NCI-H2029 (cell line): ENCODE results near the gene RPL39.
"Not testable (repeated sequence)": the region's sequence is repeated elsewhere in the genome, so short reads cannot be mapped to it uniquely, and the experiment has no call there.

Experiments
- DNase-seq: peaks from one replicate; lab custom pipeline; 2025; lab: John Stamatoyannopoulos, UW

RPL39 gene

GRCh38 chrX:119763181-119763580, 28.2 kb downstream of the RPL39 start:
- DNase-seq, result no peak

GRCh38 chrX:119762718-119763117, 28.7 kb downstream of the RPL39 start:
- no peak for DNase-seq

DNA sequence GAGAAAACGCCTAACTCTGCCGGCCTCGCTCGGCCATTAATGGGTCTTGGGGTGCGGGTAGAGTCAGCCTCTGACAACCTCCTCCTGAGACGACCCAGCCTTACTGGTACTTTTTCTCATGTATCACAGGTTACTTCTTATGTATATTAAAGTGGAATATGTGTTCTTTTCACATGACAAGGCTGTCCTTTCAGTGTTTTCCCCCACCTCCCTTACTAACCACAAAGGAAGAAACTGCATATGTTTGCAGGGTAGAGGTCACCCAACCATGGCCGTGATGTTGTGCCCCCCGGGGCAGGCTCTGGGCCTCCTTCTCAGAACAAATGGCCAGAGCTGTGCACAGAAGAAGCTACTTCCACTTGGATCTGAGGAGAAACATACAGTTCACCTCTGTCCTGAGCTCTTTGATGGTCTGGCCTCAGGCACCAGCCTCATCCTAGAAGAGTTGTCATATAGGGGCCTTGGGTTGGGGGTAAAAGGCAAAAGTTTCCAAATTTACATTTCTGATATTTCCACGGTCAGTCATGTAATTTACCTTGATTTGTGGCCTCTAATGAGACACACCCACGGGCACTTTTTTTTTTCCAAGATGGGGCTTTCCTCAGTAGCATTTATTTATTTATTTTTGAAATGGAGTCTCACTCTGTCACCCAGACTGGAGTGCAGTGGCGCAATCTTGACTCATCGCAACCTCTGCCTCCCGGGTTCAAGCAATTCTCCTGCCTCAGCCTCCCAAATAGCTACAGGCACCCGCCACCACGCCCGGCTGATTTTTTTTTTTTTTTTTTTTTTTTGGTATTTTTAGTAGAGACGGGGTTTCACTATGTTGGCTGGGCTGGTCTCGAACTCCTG, 31.2 kb downstream of the RPL39 start:
- DNase-seq, result no peak

DNA sequence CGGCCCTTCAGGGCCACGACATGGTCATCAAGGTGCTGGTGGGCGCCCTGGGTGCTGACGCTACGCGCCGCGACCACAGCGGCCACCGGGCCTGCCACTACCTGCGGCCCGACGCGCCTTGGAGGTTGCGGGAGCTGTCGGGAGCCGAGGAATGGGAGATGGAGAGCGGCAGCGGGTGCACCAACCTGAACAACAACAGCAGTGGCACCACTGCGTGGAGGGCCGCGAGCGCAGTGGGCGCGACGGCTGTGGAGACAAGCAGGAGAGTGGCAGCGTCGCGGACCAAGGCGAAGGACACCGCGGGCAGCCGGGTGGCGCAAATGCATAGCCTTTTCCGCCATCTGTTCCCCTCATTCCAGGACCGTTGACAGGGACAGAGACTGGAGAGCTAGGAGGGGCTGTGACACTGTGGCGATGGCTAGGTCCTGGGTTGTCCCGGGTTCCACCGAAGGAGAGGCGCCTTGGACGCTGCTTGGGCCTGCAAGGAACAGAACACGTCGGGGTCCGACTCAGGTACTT, 32.1 kb downstream of the RPL39 start:
- no peak for DNase-seq

GRCh38 chrX:119758731-119759247, 32.6 kb downstream of the RPL39 start:
- DNase-seq, result no peak

GRCh38 chrX:119757979-119758730, 33.3 kb downstream of the RPL39 start, which contains the start of gene SOWAHD:
Gene SOWAHD (plus strand): TSS chrX:119758588. CDS start chrX:119758668, 80 bp downstream.
- no peak for DNase-seq

DNA sequence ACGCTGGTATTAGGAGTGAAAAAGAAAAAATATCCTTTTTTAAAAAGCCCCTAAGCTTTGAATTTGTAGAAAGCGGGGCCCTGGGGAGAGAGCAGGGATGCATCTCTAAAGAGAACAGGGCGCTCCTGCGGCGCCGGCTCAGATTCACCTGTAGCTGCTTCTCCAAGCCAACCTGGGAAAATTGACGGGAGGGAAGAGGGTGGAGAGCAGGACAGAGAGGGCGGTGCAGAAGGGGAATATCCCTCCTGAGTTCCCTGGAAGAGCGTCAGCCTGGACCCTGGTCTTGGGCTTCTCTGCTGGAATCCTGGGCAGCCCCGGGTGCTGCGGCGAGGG, 33.8 kb downstream of the RPL39 start:
- no peak for DNase-seq

- DNase-seq, result no peak
These were observed 34.3 kb downstream of the RPL39 start for GRCh38 chrX:119756926-119757635.

DNA sequence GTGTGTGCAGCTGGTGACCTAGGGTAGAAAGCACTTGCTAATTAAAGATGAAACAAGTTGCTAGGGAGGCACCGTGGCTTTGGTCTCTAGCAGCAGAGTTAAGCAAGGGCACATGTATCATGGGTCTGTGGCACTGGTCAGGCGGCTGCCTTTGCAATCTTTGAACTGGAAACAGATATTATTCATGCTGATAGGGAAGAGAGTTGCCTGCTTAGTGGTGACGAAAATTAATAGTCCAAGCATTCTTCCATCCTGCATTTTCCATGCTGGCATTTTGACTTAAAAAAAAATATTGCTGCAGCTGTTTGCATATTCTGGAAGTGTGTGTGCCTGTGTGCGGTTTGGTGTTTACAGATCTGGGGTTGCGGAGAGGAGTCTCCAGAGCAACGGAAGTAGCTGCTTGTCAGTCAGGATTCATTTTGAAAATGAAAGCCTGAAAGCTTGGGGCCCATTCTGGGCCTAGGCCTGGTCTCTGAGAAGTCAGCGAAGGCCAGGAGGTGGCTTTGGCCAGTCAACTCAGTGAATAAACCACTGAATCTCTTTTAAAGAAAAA, 35.4 kb downstream of the RPL39 start:
- no peak for DNase-seq

GRCh38 chrX:119753639-119754257, 37.7 kb downstream of the RPL39 start:
- peak; percentile 49 for DNase-seq

DNA sequence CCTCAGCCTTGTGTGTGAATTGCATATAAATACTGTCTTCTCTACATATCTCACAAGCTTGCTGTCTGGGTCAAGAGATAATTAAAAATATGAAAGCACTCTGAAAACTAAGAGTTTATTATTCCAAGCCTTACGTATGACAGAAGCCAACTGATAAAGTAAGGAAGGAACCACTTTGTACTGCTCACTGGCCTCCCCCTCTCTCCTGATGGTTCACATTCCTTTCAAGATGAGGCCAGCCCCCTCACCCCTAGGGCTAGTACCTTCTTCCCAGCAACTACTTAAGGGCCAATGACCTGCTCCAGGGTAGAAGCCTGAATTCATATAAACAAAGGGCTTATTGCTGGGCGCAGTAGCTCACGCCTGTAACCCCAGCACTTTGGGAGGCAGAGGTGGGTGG, 38.4 kb downstream of the RPL39 start:
- no peak for DNase-seq

- DNase-seq, result not testable (repeated sequence)
These were observed 40.7 kb downstream of the RPL39 start for GRCh38 chrX:119750751-119751150.

- not testable (repeated sequence) for DNase-seq
These were observed 41.3 kb downstream of the RPL39 start for GRCh38 chrX:119750131-119750530.

DNA sequence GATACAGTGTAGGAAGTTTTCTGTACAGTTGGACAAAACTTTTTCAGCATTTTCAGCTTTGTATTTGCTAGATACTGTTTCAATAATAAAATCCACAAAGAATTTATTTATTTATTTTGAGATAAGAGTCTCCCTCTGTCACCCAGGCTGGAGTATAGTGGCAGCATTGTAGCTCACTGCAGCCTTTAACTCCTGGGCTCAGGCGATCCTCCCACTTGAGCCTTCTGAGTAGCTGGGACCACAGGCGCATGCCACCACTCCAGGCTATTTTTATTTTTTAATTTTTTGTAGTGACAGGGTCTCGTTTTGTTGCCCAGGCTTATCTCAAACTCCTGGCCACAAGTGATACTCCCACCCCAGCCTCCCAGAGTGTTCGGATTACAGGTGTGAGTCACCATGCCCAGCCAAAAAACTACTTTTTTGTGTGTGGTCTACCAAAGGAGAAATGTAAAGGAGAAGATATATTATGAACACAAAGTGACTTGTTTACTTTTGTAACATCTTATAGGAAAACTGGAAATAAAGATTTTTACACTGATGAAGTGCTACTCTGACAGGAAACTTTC, 46.1 kb downstream of the RPL39 start:
- DNase-seq, result no peak

DNA sequence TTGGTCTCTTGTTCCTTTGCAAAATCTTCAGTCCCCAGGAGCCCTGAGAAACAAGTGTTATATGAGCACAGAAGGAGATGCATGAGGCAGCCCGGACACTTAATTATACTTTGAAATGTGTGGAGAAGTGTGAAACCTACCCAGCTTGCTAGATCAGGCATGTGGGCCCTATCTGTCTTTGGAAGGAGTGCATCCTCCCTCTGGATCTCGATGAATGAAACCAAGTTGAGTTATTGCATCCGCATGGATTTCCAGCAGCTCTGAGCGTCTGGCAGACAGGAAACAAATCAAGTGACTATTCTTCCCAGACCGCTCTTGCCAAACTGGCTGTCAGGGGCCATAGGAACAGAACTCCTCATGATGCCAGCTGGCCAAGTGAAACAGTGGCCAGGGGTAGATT, 52.7 kb downstream of the RPL39 start:
- no peak for DNase-seq
